ENCODE measurements around the gene OR2T5. TPM values are rescaled to one million over a fixed set of nuclear protein-coding genes. Genes with fewer than 3 reads are reported as not detected.
"Not testable (repeated sequence)": the region's sequence is repeated elsewhere in the genome, so short reads cannot be mapped to it uniquely, and the experiment has no call there.

OR2T5 gene
- total and polyA plus RNA-seq, 4 donors, result not detected

DNA sequence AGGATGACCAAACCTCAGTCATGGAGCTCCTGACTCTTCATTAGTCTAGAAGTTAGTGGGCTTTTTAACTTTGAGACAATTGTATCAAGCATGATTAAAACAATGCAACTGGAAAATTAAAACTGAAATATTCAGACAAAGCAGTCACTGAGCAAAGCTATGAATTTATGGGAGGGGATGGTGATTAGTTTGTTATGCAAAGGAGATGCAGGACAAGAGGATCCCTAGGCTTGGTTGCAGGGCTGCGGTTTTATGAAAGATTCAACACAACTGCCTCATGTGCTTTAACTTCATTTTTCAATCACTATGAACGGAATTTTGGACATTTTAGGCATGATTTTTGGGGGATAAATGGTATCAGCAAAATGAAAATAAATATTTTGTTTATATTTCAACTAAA, 16.3 kb upstream of the OR2T5 start:
- H3K9ac ChIP-seq (ENCODE audit: low read depth in 1 of 2, low read length in 2 of 2); H3K4me3 ChIP-seq (ENCODE audit: low read depth in 1 of 3, low read length in 3 of 3); H3K27ac ChIP-seq (ENCODE audit: low read depth in 1 of 2, low read length in 2 of 2); H3K36me3 ChIP-seq (ENCODE audit: control insufficient read depth in 4 of 4, insufficient read depth in 3 of 4, low read depth in 1 of 4, low read length in 3 of 4); H3K9me3 ChIP-seq (ENCODE audit: control insufficient read depth in 4 of 4, low read length in 3 of 4); DNase-seq (ENCODE audit: low spot score); H3K27me3 ChIP-seq (ENCODE audit: control insufficient read depth in 4 of 4, insufficient read depth in 4 of 4, low read length in 3 of 4); H3K4me1 ChIP-seq (ENCODE audit: control insufficient read depth in 4 of 4, insufficient read depth in 4 of 4, low read length in 3 of 4): not testable (repeated sequence)
- whole genome bisulfite sequencing, result 51% methylated on average over 2 of the region's 2 CpGs

DNA sequence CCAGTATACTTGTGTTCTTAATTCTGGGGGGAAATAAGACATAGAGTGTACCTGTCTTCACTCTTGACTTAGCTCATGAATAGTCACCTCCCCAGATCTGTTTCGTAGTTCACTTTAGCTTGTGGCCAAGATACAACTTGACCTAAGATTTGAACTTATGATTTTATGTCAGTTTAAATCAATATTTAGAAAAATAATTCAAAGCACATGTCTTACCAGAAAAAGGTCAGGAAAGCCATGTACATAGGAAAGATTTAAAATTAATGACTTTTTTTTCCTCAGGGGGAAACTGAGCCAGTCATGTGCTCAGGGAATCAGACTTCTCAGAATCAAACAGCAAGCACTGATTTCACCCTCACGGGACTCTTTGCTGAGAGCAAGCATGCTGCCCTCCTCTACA, 15.3 kb upstream of the OR2T5 start, which contains the start of gene OR2T3:
TSS of gene OR2T3 (plus strand) at position 301 of the 400 bp plus-strand sequence. CDS start at position 301, 0 bp downstream.
- not testable (repeated sequence) for H3K9me3 ChIP-seq (ENCODE audit: control insufficient read depth in 4 of 4, low read length in 3 of 4); H3K27ac ChIP-seq (ENCODE audit: low read depth in 1 of 2, low read length in 2 of 2); H3K27me3 ChIP-seq (ENCODE audit: control insufficient read depth in 4 of 4, insufficient read depth in 4 of 4, low read length in 3 of 4); H3K4me1 ChIP-seq (ENCODE audit: control insufficient read depth in 4 of 4, insufficient read depth in 4 of 4, low read length in 3 of 4); H3K9ac ChIP-seq (ENCODE audit: low read depth in 1 of 2, low read length in 2 of 2); H3K4me3 ChIP-seq (ENCODE audit: low read depth in 1 of 3, low read length in 3 of 3); H3K36me3 ChIP-seq (ENCODE audit: control insufficient read depth in 4 of 4, insufficient read depth in 3 of 4, low read depth in 1 of 4, low read length in 3 of 4); DNase-seq (ENCODE audit: low spot score)
- 77% methylated on average over 2 of the region's 2 CpGs for WGBS

DNA sequence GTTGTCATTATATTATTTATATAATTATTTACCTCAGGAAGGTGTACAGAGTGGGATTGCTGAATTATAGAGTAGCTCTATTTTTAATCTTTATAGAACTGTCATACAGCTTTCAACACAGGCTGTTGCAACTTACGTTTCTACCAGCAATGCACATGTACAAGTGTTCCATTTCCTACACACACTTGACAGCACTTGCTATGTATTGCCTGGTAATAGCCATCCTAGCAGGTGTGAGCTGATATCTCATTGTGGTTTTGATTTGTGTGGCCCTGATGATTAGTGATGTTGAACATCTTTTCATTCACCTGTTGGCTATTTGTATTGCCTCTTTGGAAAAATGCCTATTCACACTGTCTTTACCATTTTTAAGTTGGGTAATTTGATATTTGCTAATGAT, 12.7 kb upstream of the OR2T5 start:
- not testable (repeated sequence) for H3K9ac ChIP-seq (ENCODE audit: low read depth in 1 of 2, low read length in 2 of 2); H3K36me3 ChIP-seq (ENCODE audit: control insufficient read depth in 4 of 4, insufficient read depth in 3 of 4, low read depth in 1 of 4, low read length in 3 of 4); DNase-seq (ENCODE audit: low spot score); H3K27ac ChIP-seq (ENCODE audit: low read depth in 1 of 2, low read length in 2 of 2); H3K27me3 ChIP-seq (ENCODE audit: control insufficient read depth in 4 of 4, insufficient read depth in 4 of 4, low read length in 3 of 4); H3K4me3 ChIP-seq (ENCODE audit: low read depth in 1 of 3, low read length in 3 of 3); H3K9me3 ChIP-seq (ENCODE audit: control insufficient read depth in 4 of 4, low read length in 3 of 4); H3K4me1 ChIP-seq (ENCODE audit: control insufficient read depth in 4 of 4, insufficient read depth in 4 of 4, low read length in 3 of 4)
- WGBS, result no CpG with 5 or more reads among the region's 1 CpG

DNA sequence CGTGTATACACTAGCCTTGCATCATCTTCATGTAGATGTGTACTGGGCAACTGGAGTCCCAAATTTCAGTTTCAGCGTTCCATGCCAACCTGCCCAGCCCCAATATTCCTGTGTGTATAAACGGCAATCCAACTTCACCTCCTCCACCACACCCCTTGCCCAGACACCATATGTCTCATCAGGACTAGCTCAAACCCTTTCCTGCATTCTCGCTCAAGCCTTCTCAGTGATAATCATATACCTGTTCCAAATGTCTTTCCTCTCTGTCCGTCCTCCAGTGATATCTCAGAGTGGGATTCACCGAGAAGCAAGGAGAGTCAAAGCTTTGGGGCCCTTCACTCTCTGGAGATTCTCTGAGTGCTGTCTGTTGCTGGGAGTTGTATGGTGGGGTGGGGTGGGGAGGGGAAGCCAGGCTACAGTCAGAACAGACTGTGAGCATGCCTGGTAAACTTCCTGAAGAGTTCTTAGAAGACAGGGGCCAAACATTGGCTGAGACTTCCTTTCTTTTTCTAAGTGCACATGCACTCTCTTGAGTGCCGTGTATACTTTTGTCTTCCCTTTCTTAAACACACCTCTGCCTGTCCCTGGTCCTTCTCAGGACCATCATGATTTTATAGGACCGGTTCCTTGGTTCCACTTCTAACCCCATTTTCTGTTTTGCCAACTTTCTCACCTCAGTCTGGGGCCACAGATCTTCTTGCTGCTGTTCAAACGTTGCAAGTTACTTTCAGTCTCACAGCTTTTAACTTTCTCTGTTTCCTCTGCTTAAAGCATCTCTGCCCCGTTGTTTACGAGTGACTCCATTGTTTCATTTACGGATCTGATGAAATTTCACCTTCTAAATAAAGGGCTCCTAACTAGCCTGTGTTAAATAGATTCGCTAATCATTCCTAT, 6.5 kb upstream of the OR2T5 start:
- DNase-seq (ENCODE audit: low spot score); H3K9me3 ChIP-seq (ENCODE audit: control insufficient read depth in 4 of 4, low read length in 3 of 4); H3K36me3 ChIP-seq (ENCODE audit: control insufficient read depth in 4 of 4, insufficient read depth in 3 of 4, low read depth in 1 of 4, low read length in 3 of 4); H3K27me3 ChIP-seq (ENCODE audit: control insufficient read depth in 4 of 4, insufficient read depth in 4 of 4, low read length in 3 of 4); H3K4me1 ChIP-seq (ENCODE audit: control insufficient read depth in 4 of 4, insufficient read depth in 4 of 4, low read length in 3 of 4); H3K4me3 ChIP-seq (ENCODE audit: low read depth in 1 of 3, low read length in 3 of 3); H3K27ac ChIP-seq (ENCODE audit: low read depth in 1 of 2, low read length in 2 of 2); H3K9ac ChIP-seq (ENCODE audit: low read depth in 1 of 2, low read length in 2 of 2): not testable (repeated sequence)
- WGBS, result 61% methylated on average over 13 of the region's 13 CpGs

DNA sequence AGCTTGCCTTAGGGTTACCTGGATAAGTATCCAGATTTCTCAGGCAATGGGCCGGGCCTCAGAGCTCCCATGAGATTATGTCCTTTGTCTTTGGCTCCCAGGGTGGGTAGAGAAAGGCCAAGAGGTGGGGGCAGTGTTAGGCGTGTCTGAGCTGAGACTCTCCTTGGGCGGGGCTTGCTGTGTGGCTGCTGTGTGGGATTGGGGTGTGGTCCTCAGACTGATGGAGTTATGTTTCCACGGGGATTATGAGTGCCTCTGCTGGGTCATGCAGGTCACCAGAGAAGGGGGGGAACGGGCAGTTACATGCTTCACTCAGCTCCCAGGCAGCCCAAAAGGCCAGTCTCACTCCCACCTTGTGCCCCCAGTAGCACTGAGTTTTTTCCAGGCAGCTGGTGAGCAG, 8.3 kb downstream of the OR2T5 start:
- H3K9me3 ChIP-seq (ENCODE audit: control insufficient read depth in 4 of 4, low read length in 3 of 4); H3K9ac ChIP-seq (ENCODE audit: low read depth in 1 of 2, low read length in 2 of 2); H3K4me3 ChIP-seq (ENCODE audit: low read depth in 1 of 3, low read length in 3 of 3); H3K36me3 ChIP-seq (ENCODE audit: control insufficient read depth in 4 of 4, insufficient read depth in 3 of 4, low read depth in 1 of 4, low read length in 3 of 4); H3K4me1 ChIP-seq (ENCODE audit: control insufficient read depth in 4 of 4, insufficient read depth in 4 of 4, low read length in 3 of 4); H3K27me3 ChIP-seq (ENCODE audit: control insufficient read depth in 4 of 4, insufficient read depth in 4 of 4, low read length in 3 of 4); H3K27ac ChIP-seq (ENCODE audit: low read depth in 1 of 2, low read length in 2 of 2); DNase-seq (ENCODE audit: low spot score): not testable (repeated sequence)
- no CpG with 5 or more reads among the region's 5 CpGs for WGBS

DNA sequence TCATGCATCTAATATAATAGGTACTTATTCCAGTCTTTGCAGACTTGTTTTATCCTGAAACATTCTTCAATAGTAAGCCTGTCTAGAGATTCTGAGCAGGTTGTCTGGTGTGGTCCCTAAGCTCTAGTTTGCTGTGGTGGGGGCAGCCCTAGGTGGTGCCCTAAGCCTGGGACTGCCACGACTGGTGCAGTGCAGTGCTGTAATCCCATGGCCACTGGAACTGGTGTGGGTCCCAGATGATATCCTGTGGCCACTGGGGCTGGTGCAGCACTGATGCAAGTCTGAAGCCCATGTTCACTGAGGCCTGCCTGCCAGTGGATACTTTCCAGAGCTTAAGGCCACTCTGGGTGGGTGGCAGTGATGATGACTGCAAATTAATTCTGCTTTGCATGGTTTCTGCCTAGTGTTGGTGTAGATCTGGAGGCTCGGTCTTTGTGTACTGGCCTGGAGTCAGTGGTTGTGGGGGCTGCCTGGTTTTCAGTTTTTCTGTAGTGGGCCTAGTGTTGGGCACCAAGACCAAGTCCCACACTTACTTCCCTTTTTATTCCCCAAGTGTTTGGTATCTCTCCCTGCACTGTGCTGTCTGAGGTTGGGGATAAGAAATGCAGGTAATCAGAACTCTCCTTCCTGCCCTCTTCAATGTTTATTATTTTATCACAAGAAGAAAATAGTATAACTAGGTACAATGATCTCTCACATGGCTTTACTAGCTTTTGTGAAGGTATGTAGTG, 12.1 kb downstream of the OR2T5 start:
- not testable (repeated sequence) for DNase-seq (ENCODE audit: low spot score); H3K27me3 ChIP-seq (ENCODE audit: control insufficient read depth in 4 of 4, insufficient read depth in 4 of 4, low read length in 3 of 4); H3K4me3 ChIP-seq (ENCODE audit: low read depth in 1 of 3, low read length in 3 of 3); H3K9me3 ChIP-seq (ENCODE audit: control insufficient read depth in 4 of 4, low read length in 3 of 4); H3K36me3 ChIP-seq (ENCODE audit: control insufficient read depth in 4 of 4, insufficient read depth in 3 of 4, low read depth in 1 of 4, low read length in 3 of 4); H3K4me1 ChIP-seq (ENCODE audit: control insufficient read depth in 4 of 4, insufficient read depth in 4 of 4, low read length in 3 of 4); H3K9ac ChIP-seq (ENCODE audit: low read depth in 1 of 2, low read length in 2 of 2); H3K27ac ChIP-seq (ENCODE audit: low read depth in 1 of 2, low read length in 2 of 2)
- 71% methylated on average over 1 of the region's 2 CpGs for WGBS

DNA sequence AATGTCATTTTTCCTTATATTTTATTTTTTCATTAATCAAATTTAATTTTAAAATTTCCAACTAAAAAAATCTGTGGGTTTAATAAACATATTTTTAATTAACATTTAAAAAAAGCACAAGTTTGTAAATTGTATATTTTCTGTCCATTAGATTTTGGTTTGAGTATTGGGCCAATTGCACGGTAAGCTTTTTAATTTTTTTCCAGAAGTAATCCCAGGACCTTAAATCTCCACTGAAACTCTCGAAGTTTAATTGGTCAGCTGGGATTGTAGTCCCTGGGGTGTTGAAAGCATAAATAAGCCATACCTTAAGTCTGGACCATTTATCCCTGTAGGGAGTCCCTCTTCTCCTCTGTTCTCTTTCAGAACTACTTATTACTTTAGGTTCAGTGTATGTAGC, 19.4 kb downstream of the OR2T5 start, which contains the start of gene OR2G6:
TSS of gene OR2G6 (plus strand) at position 301 of the 400 bp plus-strand sequence. CDS start 13,574 bp downstream, outside the sequence.
- H3K4me3 ChIP-seq (ENCODE audit: low read depth in 1 of 3, low read length in 3 of 3); H3K4me1 ChIP-seq (ENCODE audit: control insufficient read depth in 4 of 4, insufficient read depth in 4 of 4, low read length in 3 of 4); DNase-seq (ENCODE audit: low spot score); H3K27me3 ChIP-seq (ENCODE audit: control insufficient read depth in 4 of 4, insufficient read depth in 4 of 4, low read length in 3 of 4); H3K27ac ChIP-seq (ENCODE audit: low read depth in 1 of 2, low read length in 2 of 2); H3K9me3 ChIP-seq (ENCODE audit: control insufficient read depth in 4 of 4, low read length in 3 of 4); H3K36me3 ChIP-seq (ENCODE audit: control insufficient read depth in 4 of 4, insufficient read depth in 3 of 4, low read depth in 1 of 4, low read length in 3 of 4); H3K9ac ChIP-seq (ENCODE audit: low read depth in 1 of 2, low read length in 2 of 2): not testable (repeated sequence)
- WGBS, result no CpG with 5 or more reads among the region's 2 CpGs

DNA sequence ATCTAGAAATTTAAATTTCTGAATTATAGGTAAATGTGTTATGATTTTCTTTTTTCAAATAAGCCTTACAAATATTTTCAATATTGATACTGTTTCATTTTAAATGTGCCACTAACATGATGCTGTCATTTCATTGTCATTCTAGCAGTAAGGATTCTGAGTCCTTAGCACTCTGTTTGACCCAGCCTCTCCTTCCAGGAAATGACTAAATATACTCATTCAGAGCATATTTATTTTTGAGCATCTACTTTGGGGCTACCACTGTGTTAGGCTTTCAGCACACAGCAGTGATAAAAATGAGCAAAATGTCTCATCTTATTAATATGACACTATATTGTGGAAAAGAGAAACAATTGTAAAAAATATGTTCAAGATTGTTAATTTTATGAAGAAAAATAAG, 21.8 kb downstream of the OR2T5 start:
- H3K9ac ChIP-seq (ENCODE audit: low read depth in 1 of 2, low read length in 2 of 2); H3K36me3 ChIP-seq (ENCODE audit: control insufficient read depth in 4 of 4, insufficient read depth in 3 of 4, low read depth in 1 of 4, low read length in 3 of 4); H3K27ac ChIP-seq (ENCODE audit: low read depth in 1 of 2, low read length in 2 of 2); H3K4me1 ChIP-seq (ENCODE audit: control insufficient read depth in 4 of 4, insufficient read depth in 4 of 4, low read length in 3 of 4); H3K4me3 ChIP-seq (ENCODE audit: low read depth in 1 of 3, low read length in 3 of 3); DNase-seq (ENCODE audit: low spot score); H3K27me3 ChIP-seq (ENCODE audit: control insufficient read depth in 4 of 4, insufficient read depth in 4 of 4, low read length in 3 of 4); H3K9me3 ChIP-seq (ENCODE audit: control insufficient read depth in 4 of 4, low read length in 3 of 4): not testable (repeated sequence)
